ENCODE data around the gene RALGPS1. TPM values are rescaled to one million over a fixed set of nuclear protein-coding genes. Genes with fewer than 3 reads are reported as not detected.
A peak's percentile ranks its signal among the peaks of the same experiment; 100 is the strongest.

Gene RALGPS1
- total and polyA plus RNA-seq, 5 donors from 2014 or later, result 1.8 to 10.3 (median 3.3) TPM

- Mint-ChIP-seq H3K27ac (no peak overlapping the region), H3K4me3 (no peak overlapping the region), H3K36me3 (no peaks in the 10 kb centered on the region), H3K4me1 (peaks cover 0 to 4% (median 0%) of the 10 kb centered on the region in 4 donors), H3K9me3 (no peaks in the 10 kb centered on the region), H3K27me3 (no peaks in the 10 kb centered on the region)
- no peaks in the 10 kb centered on the region for H3K27me3 ChIP-seq (ENCODE audit: control insufficient read depth, insufficient read depth, low read length)
- no peak overlapping the region for H3K27ac ChIP-seq (ENCODE audit: insufficient read depth, low read length, poor library complexity, severe bottlenecking)
- DNase-seq (no peak), ATAC-seq (ENCODE audit: low read depth in 2 of 2) (no peak)
- H3K4me3 ChIP-seq (ENCODE audit: low read depth, low read length), result no peak overlapping the region
- no peaks in the 10 kb centered on the region for H3K36me3 ChIP-seq (ENCODE audit: control insufficient read depth, insufficient read depth, low read length)
- H3K4me1 ChIP-seq (ENCODE audit: control insufficient read depth, insufficient read depth, low read length, poor library complexity, severe bottlenecking), result no peaks in the 10 kb centered on the region
- H3K9me3 ChIP-seq (ENCODE audit: control insufficient read depth in 2 of 2, low read length in 2 of 2), result no peaks in the 10 kb centered on the region
Measured at GRCh38 chr9:126957687-126958053, 43.1 kb downstream of the RALGPS1 start.

GRCh38 chr9:126959336-126959735 is 44.8 kb downstream of the RALGPS1 start:
- DNase-seq, result no peak
- no peaks in the 10 kb centered on the region for H3K27me3 ChIP-seq (ENCODE audit: control insufficient read depth, insufficient read depth, low read length)

GRCh38 chr9:126959917-126960316 is 45.3 kb downstream of the RALGPS1 start:
- no peak for DNase-seq
- H3K27me3 ChIP-seq (ENCODE audit: control insufficient read depth, insufficient read depth, low read length), result no peaks in the 10 kb centered on the region
- Mint-ChIP-seq H3K4me3 (no peak overlapping the region), H3K9me3 (no peaks in the 10 kb centered on the region), H3K4me1 (peaks cover 0 to 4% (median 0%) of the 10 kb centered on the region in 4 donors), H3K27ac (no peak overlapping the region), H3K36me3 (peaks cover 7% of the 10 kb centered on the region), H3K27me3 (no peaks in the 10 kb centered on the region)
- H3K9me3 ChIP-seq (ENCODE audit: control insufficient read depth in 2 of 2, low read length in 2 of 2), result no peaks in the 10 kb centered on the region
- ATAC-seq (ENCODE audit: low read depth in 2 of 2), result no peak
- no peak overlapping the region for H3K4me3 ChIP-seq (ENCODE audit: low read depth, low read length)
- H3K27ac ChIP-seq (ENCODE audit: insufficient read depth, low read length, poor library complexity, severe bottlenecking), result no peak overlapping the region
- no peaks in the 10 kb centered on the region for H3K36me3 ChIP-seq (ENCODE audit: control insufficient read depth, insufficient read depth, low read length)
- H3K4me1 ChIP-seq (ENCODE audit: control insufficient read depth, insufficient read depth, low read length, poor library complexity, severe bottlenecking), result no peaks in the 10 kb centered on the region

More at GRCh38 chr9:126959336-126959735, 44.8 kb downstream of the RALGPS1 start:
- no peak overlapping the region for H3K27ac ChIP-seq (ENCODE audit: insufficient read depth, low read length, poor library complexity, severe bottlenecking)
- Mint-ChIP-seq H3K27ac (no peak overlapping the region), H3K9me3 (no peaks in the 10 kb centered on the region), H3K36me3 (peaks cover 7% of the 10 kb centered on the region), H3K27me3 (no peaks in the 10 kb centered on the region), H3K4me1 (peaks cover 0 to 4% (median 0%) of the 10 kb centered on the region in 4 donors), H3K4me3 (no peak overlapping the region)
- ATAC-seq (ENCODE audit: low read depth in 2 of 2), result no peak
- no peaks in the 10 kb centered on the region for H3K4me1 ChIP-seq (ENCODE audit: control insufficient read depth, insufficient read depth, low read length, poor library complexity, severe bottlenecking)
- H3K36me3 ChIP-seq (ENCODE audit: control insufficient read depth, insufficient read depth, low read length), result no peaks in the 10 kb centered on the region
- H3K4me3 ChIP-seq (ENCODE audit: low read depth, low read length), result no peak overlapping the region
- H3K9me3 ChIP-seq (ENCODE audit: control insufficient read depth in 2 of 2, low read length in 2 of 2), result no peaks in the 10 kb centered on the region

- Mint-ChIP-seq H3K9me3 (no peaks in the 10 kb centered on the region), H3K36me3 (peaks cover 14% of the 10 kb centered on the region), H3K4me3 (no peak overlapping the region), H3K4me1 (peaks cover 0 to 9% (median 7%) of the 10 kb centered on the region in 4 donors), H3K27me3 (peaks cover 4% of the 10 kb centered on the region), H3K27ac (no peak overlapping the region)
- H3K4me1 ChIP-seq (ENCODE audit: control insufficient read depth, insufficient read depth, low read length, poor library complexity, severe bottlenecking), result no peaks in the 10 kb centered on the region
- H3K36me3 ChIP-seq (ENCODE audit: control insufficient read depth, insufficient read depth, low read length), result no peaks in the 10 kb centered on the region
- H3K9me3 ChIP-seq (ENCODE audit: control insufficient read depth in 2 of 2, low read length in 2 of 2), result no peaks in the 10 kb centered on the region
- H3K27ac ChIP-seq (ENCODE audit: insufficient read depth, low read length, poor library complexity, severe bottlenecking), result no peak overlapping the region
- no peaks in the 10 kb centered on the region for H3K27me3 ChIP-seq (ENCODE audit: control insufficient read depth, insufficient read depth, low read length)
- DNase-seq (no peak), ATAC-seq (ENCODE audit: low read depth in 2 of 2) (no peak)
- no peak overlapping the region for H3K4me3 ChIP-seq (ENCODE audit: low read depth, low read length)
Measured at GRCh38 chr9:126962336-126962735, 47.8 kb downstream of the RALGPS1 start.

GRCh38 chr9:126965077-126965476 is 50.5 kb downstream of the RALGPS1 start:
- no peaks in the 10 kb centered on the region for H3K27me3 ChIP-seq (ENCODE audit: control insufficient read depth, insufficient read depth, low read length)
- Mint-ChIP-seq H3K27ac (no peak overlapping the region), H3K27me3 (peaks cover 4% of the 10 kb centered on the region), H3K4me1 (peaks cover under 1 to 9% (median 6%) of the 10 kb centered on the region in 4 donors), H3K9me3 (no peaks in the 10 kb centered on the region), H3K36me3 (peaks cover 15% of the 10 kb centered on the region), H3K4me3 (no peak overlapping the region)
- no peak for ATAC-seq (ENCODE audit: low read depth in 2 of 2)
- H3K36me3 ChIP-seq (ENCODE audit: control insufficient read depth, insufficient read depth, low read length), result no peaks in the 10 kb centered on the region
- H3K4me1 ChIP-seq (ENCODE audit: control insufficient read depth, insufficient read depth, low read length, poor library complexity, severe bottlenecking), result no peaks in the 10 kb centered on the region
- H3K27ac ChIP-seq (ENCODE audit: insufficient read depth, low read length, poor library complexity, severe bottlenecking), result no peak overlapping the region
- DNase-seq, result no peak
- no peaks in the 10 kb centered on the region for H3K9me3 ChIP-seq (ENCODE audit: control insufficient read depth in 2 of 2, low read length in 2 of 2)
- no peak overlapping the region for H3K4me3 ChIP-seq (ENCODE audit: low read depth, low read length)

GRCh38 chr9:126965541-126966428 is 51.2 kb downstream of the RALGPS1 start:
- Mint-ChIP-seq H3K36me3 (peaks cover 15% of the 10 kb centered on the region), H3K27me3 (peaks cover 4% of the 10 kb centered on the region), H3K4me1 (peaks cover 7 to 14% (median 11%) of the 10 kb centered on the region in 4 donors), H3K27ac (no peak overlapping the region), H3K9me3 (no peaks in the 10 kb centered on the region), H3K4me3 (no peak overlapping the region)
- DNase-seq (peak in 2 of 3 donors; percentile 52 to 57), ATAC-seq (ENCODE audit: low read depth in 2 of 2) (peak; percentile 58 to 61)
- H3K36me3 ChIP-seq (ENCODE audit: control insufficient read depth, insufficient read depth, low read length), result no peaks in the 10 kb centered on the region
- H3K4me1 ChIP-seq (ENCODE audit: control insufficient read depth, insufficient read depth, low read length, poor library complexity, severe bottlenecking), result no peaks in the 10 kb centered on the region
- no peak overlapping the region for H3K4me3 ChIP-seq (ENCODE audit: low read depth, low read length)
- H3K9me3 ChIP-seq (ENCODE audit: control insufficient read depth in 2 of 2, low read length in 2 of 2), result no peaks in the 10 kb centered on the region
- H3K27ac ChIP-seq (ENCODE audit: insufficient read depth, low read length, poor library complexity, severe bottlenecking), result no peak overlapping the region
- H3K27me3 ChIP-seq (ENCODE audit: control insufficient read depth, insufficient read depth, low read length), result no peaks in the 10 kb centered on the region

- no peak overlapping the region for H3K27ac ChIP-seq (ENCODE audit: insufficient read depth, low read length, poor library complexity, severe bottlenecking)
- no peaks in the 10 kb centered on the region for H3K9me3 ChIP-seq (ENCODE audit: control insufficient read depth in 2 of 2, low read length in 2 of 2)
- Mint-ChIP-seq H3K9me3 (peaks cover 0 to 1% (median 0%) of the 10 kb centered on the region in 7 donors), H3K27ac (no peak overlapping the region), H3K4me1 (peaks cover 8 to 23% (median 12%) of the 10 kb centered on the region in 4 donors), H3K36me3 (peaks cover 3% of the 10 kb centered on the region), H3K27me3 (peaks cover 15% of the 10 kb centered on the region), H3K4me3 (no peak overlapping the region)
- ATAC-seq (ENCODE audit: low read depth in 2 of 2) (no peak), DNase-seq (no peak)
- no peak overlapping the region for H3K4me3 ChIP-seq (ENCODE audit: low read depth, low read length)
- H3K4me1 ChIP-seq (ENCODE audit: control insufficient read depth, insufficient read depth, low read length, poor library complexity, severe bottlenecking), result no peaks in the 10 kb centered on the region
- H3K27me3 ChIP-seq (ENCODE audit: control insufficient read depth, insufficient read depth, low read length), result no peaks in the 10 kb centered on the region
- H3K36me3 ChIP-seq (ENCODE audit: control insufficient read depth, insufficient read depth, low read length), result no peaks in the 10 kb centered on the region
Measured at GRCh38 chr9:126971261-126971660, 56.7 kb downstream of the RALGPS1 start.

Measured in CD4-positive, CD25-positive, alpha-beta regulatory T cell (primary cell).